Activated CD4-positive, alpha-beta T cell treated with anti-CD3 and anti-CD28 coated beads for 36 hours (primary cell): ENCODE measurements around the gene AGPAT3. TPM values are rescaled to one million over a fixed set of nuclear protein-coding genes. Genes with fewer than 3 reads are reported as not detected.
A peak's percentile ranks its signal among the peaks of the same experiment; 100 is the strongest.
"Not testable (repeated sequence)": the region's sequence is repeated elsewhere in the genome, so short reads cannot be mapped to it uniquely, and the experiment has no call there.

ENCODE experiments used
- ATAC-seq: fragments of 200-7000 bp; cut with Tn5 transposase; one replicate; pipeline ENCODE4 v1.10.0; 2021; ENCODE audit warnings: mild to moderate bottlenecking, moderate library complexity
- CTCF ChIA-PET: fragments of 350-600 bp; sonication (Branson Sonifier 250); formaldehyde crosslinking; loops from one replicate; lab custom pipeline; 2021; ENCODE audit warnings: antibody characterized with exemption; lab: Charles Lee
- POLR2A ChIA-PET: fragments of 350-600 bp; sonication (Branson Sonifier 250); formaldehyde crosslinking; loops from one replicate; lab custom pipeline; 2021; ENCODE audit warnings: antibody characterized with exemption, inconsistent platforms; lab: Charles Lee
- DNase-seq: peaks from one replicate; pipeline ENCODE4 v3.0.0-alpha.2; 2020
- H3K27ac Mint-ChIP-seq: one replicate; pipeline ENCODE4 v1.8.0; 2021; ENCODE audit warnings: mixed read lengths
- H3K27me3 Mint-ChIP-seq: one replicate; pipeline ENCODE4 v1.8.0; 2021; ENCODE audit warnings: mixed read lengths
- H3K36me3 Mint-ChIP-seq: one replicate; pipeline ENCODE4 v1.8.0; 2021; ENCODE audit warnings: low read depth, mixed read lengths
- H3K4me1 Mint-ChIP-seq: one replicate; pipeline ENCODE4 v1.8.0; 2021; ENCODE audit warnings: mixed read lengths
- H3K4me3 Mint-ChIP-seq: one replicate; pipeline ENCODE4 v1.8.0; 2021; ENCODE audit warnings: mild to moderate bottlenecking, moderate library complexity, mixed read lengths
- H3K9me3 Mint-ChIP-seq: one replicate; pipeline ENCODE4 v1.8.0; 2021; ENCODE audit warnings: low read depth, mixed read lengths
- intact Hi-C, 2 experiments: fragments of 100-400 bp; cut with DNase I in 1 of 2; cut with micrococcal nuclease in 1 of 2; formaldehyde crosslinking; loops; one replicate each; pipeline versions ENCODE4 v1.14.2 to v1.15.1; 2022 to 2024; cut with DNase I, micrococcal nuclease
- total RNA-seq, 2 experiments: library from RNA; stranded (reverse); gene quantifications; one replicate each; pipeline ENCODE4 v1.2.3, GENCODE V29; 2021

Gene AGPAT3, protein sequence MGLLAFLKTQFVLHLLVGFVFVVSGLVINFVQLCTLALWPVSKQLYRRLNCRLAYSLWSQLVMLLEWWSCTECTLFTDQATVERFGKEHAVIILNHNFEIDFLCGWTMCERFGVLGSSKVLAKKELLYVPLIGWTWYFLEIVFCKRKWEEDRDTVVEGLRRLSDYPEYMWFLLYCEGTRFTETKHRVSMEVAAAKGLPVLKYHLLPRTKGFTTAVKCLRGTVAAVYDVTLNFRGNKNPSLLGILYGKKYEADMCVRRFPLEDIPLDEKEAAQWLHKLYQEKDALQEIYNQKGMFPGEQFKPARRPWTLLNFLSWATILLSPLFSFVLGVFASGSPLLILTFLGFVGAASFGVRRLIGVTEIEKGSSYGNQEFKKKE
- total RNA-seq: 10 to 100 TPM; 73.5 to 90.7 TPM

DNA sequence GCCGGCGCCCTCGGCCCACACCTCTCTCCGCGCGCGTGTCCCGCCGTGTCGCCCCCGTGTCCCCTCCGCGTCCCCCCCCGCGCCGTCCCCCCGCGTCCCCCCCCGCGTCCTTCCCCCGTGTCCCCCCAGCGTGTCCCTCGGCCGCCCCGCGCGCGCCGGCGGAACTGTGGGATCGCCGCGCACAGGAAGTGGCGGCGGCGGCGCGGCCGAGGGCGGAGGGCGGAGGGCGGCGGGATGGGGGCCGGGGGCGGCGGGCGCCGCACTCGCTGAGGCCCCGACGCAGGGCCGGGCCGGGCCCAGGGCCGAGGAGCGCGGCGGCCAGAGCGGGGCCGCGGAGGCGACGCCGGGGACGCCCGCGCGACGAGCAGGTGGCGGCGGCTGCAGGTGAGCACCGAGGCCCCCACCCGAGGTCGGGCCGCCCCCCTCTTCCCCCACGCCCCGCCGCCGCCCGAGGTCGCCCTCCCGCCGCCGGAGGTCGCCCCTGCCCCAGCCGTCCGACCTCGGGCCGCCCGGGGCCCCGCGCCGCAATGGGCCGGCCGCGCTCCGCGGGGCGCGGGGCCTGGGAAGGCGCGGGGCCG lies at the start of gene AGPAT3:
Gene AGPAT3, plus strand, starts transcription at position 262 of the 578 bp plus-strand sequence. CDS start 94,459 bp downstream, outside the sequence.
- peak; percentile 9 for ATAC-seq
- Mint-ChIP-seq H3K27me3 (no peaks in the 10 kb centered on the region), H3K9me3 (no peaks in the 10 kb centered on the region), H3K27ac (peak within 1 kb of the TSS; percentile 95), H3K4me3 (peak within 1 kb of the TSS; percentile 79), H3K4me1 (peaks cover 36% of the 10 kb centered on the region), H3K36me3 (peaks cover 24% of the 10 kb centered on the region)
- intact Hi-C loops: loop anchor here (5.0 to 10.0 kb wide), 4 partner anchors 97 to 1010 kb away; partner anchors contain the start of genes HSF2BP (in 1 of the 2), PTTG1IP (in 1 of the 2) and RRP1B (in 1 of the 2)
- ChIA-PET CTCF (no interaction called here), POLR2A (no interaction called here)
- peak; percentile 63 for DNase-seq

DNA sequence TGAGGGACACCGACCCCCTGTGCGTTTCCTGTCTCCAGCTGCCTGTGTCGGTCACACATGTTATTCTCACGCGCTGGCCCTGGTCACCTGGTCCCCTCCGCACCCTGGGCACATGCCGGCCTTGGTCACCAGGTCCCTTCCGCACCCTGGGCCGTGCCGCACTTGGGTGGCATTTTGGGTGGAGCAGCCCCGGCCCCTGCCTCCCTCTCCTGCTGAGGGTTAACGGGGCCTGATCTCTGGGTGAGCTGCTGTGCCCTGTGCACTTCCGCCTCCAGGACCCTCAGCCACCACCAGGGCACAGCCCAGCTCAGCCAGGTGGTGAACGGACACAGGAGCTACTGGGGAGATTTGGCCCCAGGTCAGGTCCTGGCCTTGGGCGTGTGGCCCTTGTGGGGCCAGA lies 49.0 kb upstream of the AGPAT3 start:
- H3K4me1 Mint-ChIP-seq: peaks cover 4% of the 10 kb centered on the region
- H3K4me3 Mint-ChIP-seq: no peak overlapping the region
- H3K27me3 Mint-ChIP-seq: no peaks in the 10 kb centered on the region
- peaks cover 5% of the 10 kb centered on the region for H3K36me3 Mint-ChIP-seq
- POLR2A ChIA-PET: no interaction called here
- peaks cover 3% of the 10 kb centered on the region for H3K9me3 Mint-ChIP-seq
- DNase-seq (no peak), ATAC-seq (no peak)
- intact Hi-C loops: loop anchor here in 1 of 2 experiments (10.0 kb wide), 1 partner anchor 269 kb away; no protein-coding TSS in a partner anchor
- CTCF ChIA-PET: interaction anchor here (0.6 kb wide), 1 partner anchor 1323 kb away, joined by 4 read pairs; no protein-coding TSS in a partner anchor
- H3K27ac Mint-ChIP-seq: no peak overlapping the region

DNA sequence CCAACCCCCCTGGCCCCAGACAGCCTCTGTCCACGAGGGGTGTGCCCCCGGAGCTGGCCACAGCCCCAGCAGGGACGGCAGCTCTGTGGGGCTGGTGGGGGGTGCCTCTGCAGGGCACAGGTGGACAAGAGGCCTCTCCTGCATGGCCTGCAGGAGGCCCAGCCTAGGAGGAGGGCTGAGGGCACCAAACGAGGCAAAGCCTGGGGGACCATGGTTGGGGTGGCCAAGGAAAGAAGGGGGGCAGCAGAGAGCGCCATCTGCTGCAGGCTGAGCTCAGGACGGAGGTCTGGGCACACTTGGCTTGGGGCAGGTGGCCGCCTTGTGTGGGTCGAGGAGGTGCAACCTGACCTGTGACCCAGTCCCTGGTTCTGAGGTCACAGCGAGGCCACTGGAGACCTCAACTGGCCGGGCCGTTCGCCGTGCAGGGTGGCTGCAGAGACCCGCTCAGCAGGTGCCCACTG lies 48.4 kb upstream of the AGPAT3 start:
- Mint-ChIP-seq H3K27ac (no peak overlapping the region), H3K27me3 (no peaks in the 10 kb centered on the region), H3K4me3 (no peak overlapping the region), H3K4me1 (peaks cover 4% of the 10 kb centered on the region), H3K9me3 (peaks cover 3% of the 10 kb centered on the region), H3K36me3 (peaks cover 5% of the 10 kb centered on the region)
- CTCF ChIA-PET: interaction anchor here (0.6 kb wide), 1 partner anchor 1322 kb away, joined by 4 read pairs; no protein-coding TSS in a partner anchor
- ATAC-seq (no peak), DNase-seq (no peak)
- POLR2A ChIA-PET: no interaction called here
- intact Hi-C loops: loop anchor here in 1 of 2 experiments (10.0 kb wide), 1 partner anchor 268 kb away; no protein-coding TSS in a partner anchor

DNA sequence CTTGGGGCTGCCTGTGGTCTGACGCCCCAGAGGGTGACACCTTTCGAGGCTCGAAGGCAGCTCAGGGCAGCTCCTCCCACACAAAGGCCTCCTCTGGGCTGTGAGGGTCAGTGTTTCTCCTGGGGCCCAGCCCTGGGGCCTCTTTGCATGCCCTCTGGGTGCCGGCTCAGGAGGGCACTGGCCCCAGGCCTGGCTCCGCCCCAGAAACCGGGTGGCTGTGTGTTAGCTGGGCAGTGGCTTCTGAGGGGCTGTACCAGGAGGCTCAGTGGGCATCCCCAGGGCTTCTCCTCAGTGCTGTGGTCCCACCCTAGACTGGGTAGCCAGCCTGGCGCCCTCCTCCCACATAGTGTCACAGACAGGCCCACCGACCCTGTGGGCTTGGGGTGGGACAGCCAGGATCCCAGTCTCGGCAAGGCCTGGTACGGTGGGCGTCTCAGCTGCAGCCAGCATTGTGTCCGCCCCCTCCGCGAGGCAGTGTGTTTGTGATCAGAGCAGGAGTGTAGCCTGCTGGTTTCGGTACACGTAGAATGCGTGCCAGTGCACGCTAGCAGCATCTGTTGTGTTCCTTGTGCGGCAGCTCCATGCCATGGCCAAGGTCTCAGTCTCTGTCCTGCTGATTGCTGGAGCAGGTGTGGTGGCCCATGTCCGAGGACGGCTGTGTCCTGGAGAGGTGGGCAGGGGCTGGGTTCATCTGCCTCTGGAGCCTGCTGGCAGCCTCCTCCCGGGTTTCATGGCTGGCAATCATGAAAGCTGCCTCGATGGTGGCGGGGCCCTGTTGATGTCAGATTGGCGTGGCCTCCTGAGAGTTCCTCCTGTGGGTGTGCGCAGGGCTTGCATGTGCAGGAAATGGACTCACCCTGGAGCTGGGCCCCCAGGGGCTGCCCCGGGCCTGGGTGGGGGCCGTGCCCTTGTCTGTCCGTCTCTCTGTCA lies 47.6 kb upstream of the AGPAT3 start:
- ATAC-seq: no peak
- H3K4me3 Mint-ChIP-seq: no peak overlapping the region
- CTCF ChIA-PET: no interaction called here

DNA sequence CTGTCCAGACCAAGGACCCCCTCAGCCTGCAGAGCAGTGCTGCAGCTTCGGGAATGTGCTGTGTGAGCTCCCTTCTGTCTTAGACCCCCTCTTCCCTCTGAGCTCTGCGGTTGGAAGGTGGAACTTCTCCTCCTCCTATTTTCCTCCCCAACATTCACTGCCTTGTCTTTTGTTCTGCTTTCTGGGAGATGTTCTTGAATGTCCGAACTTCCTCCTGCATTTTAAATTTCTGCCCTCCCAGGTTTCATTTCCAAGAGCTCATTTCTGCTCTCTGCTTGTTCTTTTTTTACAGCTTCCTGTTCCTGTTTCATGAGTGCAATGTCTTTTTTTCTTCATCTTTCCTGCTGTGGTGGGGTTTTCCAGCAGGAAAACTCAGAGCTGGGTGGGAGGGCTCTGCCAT lies 46.3 kb upstream of the AGPAT3 start:
- Mint-ChIP-seq H3K27me3 (no peaks in the 10 kb centered on the region), H3K27ac (no peak overlapping the region), H3K4me1 (peaks cover 4% of the 10 kb centered on the region), H3K4me3 (no peak overlapping the region), H3K36me3 (peaks cover 4% of the 10 kb centered on the region), H3K9me3 (peaks cover 3% of the 10 kb centered on the region)
- POLR2A ChIA-PET: no interaction called here
- ATAC-seq: no peak
- CTCF ChIA-PET: interaction anchor here (0.6 to 1.0 kb wide), 3 partner anchors 10 to 157 kb away, joined by 3 to 4 read pairs (median 4); no protein-coding TSS in a partner anchor
- DNase-seq: no peak
- intact Hi-C loops: loop anchor here in 1 of 2 experiments (10.0 kb wide), 1 partner anchor 266 kb away; no protein-coding TSS in a partner anchor

More for the DNA sequence above, 47.6 kb upstream of the AGPAT3 start:
- H3K27ac Mint-ChIP-seq: no peak overlapping the region
- H3K27me3 Mint-ChIP-seq: no peaks in the 10 kb centered on the region
- H3K9me3 Mint-ChIP-seq: peaks cover 3% of the 10 kb centered on the region
- POLR2A ChIA-PET: interaction anchor here (0.9 kb wide), 1 partner anchor 8 kb away, joined by 4 read pairs; no protein-coding TSS in a partner anchor
- DNase-seq: no peak
- intact Hi-C loops: loop anchor here in 1 of 2 experiments (10.0 kb wide), 1 partner anchor 267 kb away; no protein-coding TSS in a partner anchor
- peaks cover 5% of the 10 kb centered on the region for H3K36me3 Mint-ChIP-seq
- H3K4me1 Mint-ChIP-seq: peaks cover 4% of the 10 kb centered on the region

DNA sequence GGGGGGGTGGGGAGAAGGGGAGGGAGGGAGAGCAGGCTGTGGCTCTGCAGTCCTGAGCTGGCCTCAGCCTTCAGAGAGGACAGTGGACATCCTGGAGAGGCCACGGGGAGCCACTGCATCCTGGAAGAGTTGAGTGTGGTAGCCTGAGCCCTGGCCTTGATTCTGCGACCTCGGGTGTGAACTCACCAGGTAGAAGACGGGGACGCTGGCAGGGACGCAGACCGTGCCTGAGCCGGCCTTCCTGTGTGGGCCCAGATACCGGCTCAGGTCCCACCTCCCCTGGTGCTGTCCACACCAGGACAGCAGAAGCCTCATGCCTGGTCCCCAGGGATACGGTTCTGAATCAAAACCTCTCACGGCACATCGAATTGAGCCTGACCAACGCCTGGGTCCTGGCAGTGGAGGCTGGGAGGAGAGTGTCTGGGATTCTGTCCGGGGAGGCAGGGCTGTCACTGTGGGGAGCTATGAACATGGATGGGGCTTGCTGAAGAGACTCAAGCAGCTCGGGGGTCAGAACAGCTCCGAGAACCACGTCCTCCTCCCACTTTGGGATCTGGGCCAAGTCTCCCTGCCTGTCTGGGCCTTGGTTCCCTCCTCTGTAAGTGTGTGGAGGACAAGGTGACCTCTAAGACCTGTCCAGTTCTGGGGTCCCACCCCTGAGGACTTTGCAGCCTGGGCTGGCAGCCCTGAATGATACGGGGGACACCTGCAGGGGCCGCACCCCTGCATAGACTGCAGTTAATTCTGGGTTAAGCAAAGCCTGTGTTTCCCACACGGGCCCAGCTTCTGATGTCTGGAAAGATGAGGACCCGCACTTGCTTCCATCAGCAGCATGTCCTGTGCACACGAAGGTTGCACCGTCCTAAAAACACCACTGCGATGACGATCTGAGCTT lies 45.3 kb upstream of the AGPAT3 start:
- ChIA-PET CTCF (interaction anchor here (0.6 to 1.0 kb wide), 2 partner anchors 60 to 156 kb away, joined by 3 to 4 read pairs; no protein-coding TSS in a partner anchor), POLR2A (no interaction called here)
- Mint-ChIP-seq H3K4me1 (peaks cover 7% of the 10 kb centered on the region), H3K27me3 (no peaks in the 10 kb centered on the region), H3K36me3 (peaks cover 4% of the 10 kb centered on the region), H3K27ac (no peak overlapping the region), H3K4me3 (no peak overlapping the region), H3K9me3 (peaks cover 3% of the 10 kb centered on the region)
- intact Hi-C loops: loop anchor here in 1 of 2 experiments (10.0 kb wide), 1 partner anchor 265 kb away; no protein-coding TSS in a partner anchor
- ATAC-seq (no peak), DNase-seq (no peak)

DNA sequence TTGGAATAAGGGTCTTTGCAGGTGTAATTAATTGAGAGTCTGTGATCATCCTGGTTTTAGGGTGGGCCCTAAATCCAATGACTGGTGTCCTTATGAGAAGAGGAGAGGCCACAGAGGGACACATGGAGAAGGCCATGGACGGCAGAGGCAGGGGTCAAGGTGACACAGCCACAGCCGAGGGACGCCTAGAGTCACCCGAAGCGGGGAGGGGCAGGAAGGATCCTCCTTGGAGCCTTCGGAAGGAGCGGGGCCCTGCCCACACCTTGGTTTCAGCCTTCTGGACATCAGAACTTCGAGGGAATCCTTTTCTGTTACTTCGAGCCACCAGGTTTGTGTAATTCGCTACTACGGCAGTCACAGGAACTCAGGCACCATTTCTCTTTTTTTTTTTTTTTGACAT lies 44.6 kb upstream of the AGPAT3 start:
- ChIA-PET POLR2A (no interaction called here), CTCF (no interaction called here)
- H3K36me3 Mint-ChIP-seq: peaks cover 4% of the 10 kb centered on the region
- intact Hi-C loops: no loop called here
- peaks cover 5% of the 10 kb centered on the region for H3K4me1 Mint-ChIP-seq
- no peak for DNase-seq
- no peaks in the 10 kb centered on the region for H3K27me3 Mint-ChIP-seq
- no peak for ATAC-seq
- no peak overlapping the region for H3K4me3 Mint-ChIP-seq
- H3K9me3 Mint-ChIP-seq: peaks cover 3% of the 10 kb centered on the region
- H3K27ac Mint-ChIP-seq: no peak overlapping the region

DNA sequence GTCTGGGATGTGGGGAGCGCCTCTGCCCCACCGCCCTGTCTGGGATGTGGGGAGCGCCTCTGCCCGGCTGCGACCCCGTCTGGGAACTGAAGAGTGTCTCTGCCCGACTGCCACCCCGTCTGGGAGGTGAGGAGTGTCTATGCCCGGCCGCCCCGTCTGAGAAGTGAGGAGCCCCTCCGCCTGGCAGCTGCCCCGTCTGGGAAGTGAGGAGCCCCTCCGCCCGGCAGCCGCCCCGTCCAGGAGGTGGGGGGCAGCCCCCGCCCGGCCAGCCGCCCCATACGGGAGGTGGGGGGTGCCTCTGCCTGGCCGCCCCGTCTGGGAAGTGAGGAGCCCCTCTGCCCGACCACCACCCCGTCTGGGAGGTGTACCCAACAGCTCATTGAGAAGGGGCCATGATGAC lies 42.9 kb upstream of the AGPAT3 start:
- H3K4me1 Mint-ChIP-seq, H3K9me3 Mint-ChIP-seq, H3K27ac Mint-ChIP-seq, H3K4me3 Mint-ChIP-seq, H3K27me3 Mint-ChIP-seq, intact Hi-C loops, DNase-seq, POLR2A ChIA-PET, H3K36me3 Mint-ChIP-seq, ATAC-seq, CTCF ChIA-PET: not testable (repeated sequence)

DNA sequence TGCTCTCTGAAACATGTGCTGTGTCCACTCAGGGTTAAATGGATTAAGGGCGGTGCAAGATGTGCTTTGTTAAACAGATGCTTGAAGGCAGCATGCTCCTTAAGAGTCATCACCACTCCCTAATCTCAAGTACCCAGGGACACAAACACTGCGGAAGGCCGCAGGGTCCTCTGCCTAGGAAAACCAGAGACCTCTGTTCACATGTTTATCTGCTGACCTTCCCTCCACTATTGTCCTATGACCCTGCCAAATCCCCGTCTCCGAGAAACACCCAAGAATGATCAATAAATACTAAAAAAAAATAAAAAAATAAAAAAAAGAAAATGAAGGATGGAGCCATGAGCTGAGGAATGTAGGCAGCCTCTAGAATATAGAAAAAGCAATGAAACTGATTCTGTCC lies 42.3 kb upstream of the AGPAT3 start:
- ATAC-seq, H3K36me3 Mint-ChIP-seq, DNase-seq, H3K27ac Mint-ChIP-seq, CTCF ChIA-PET, H3K9me3 Mint-ChIP-seq, H3K4me1 Mint-ChIP-seq, H3K4me3 Mint-ChIP-seq, intact Hi-C loops, H3K27me3 Mint-ChIP-seq: not testable (repeated sequence)
- POLR2A ChIA-PET: interaction anchor here (1.1 kb wide), 1 partner anchor 9 kb away, joined by 4 read pairs; no protein-coding TSS in a partner anchor
